IMR-90 (cell line): Measurements from ENCODE around the gene STUM. TPM values are rescaled to one million over a fixed set of nuclear protein-coding genes. Genes with fewer than 3 reads are reported as not detected.
A peak's percentile ranks its signal among the peaks of the same experiment; 100 is the strongest.

ENCODE experiments used
- ATAC-seq: fragments of 200-7000 bp; cut with Tn5 transposase; 2 replicates; pipeline ENCODE4 v1.9.1; 2020; ENCODE audit warnings: low read depth, mild to moderate bottlenecking, moderate library complexity
- BruUV-seq: library from RNA; stranded (reverse); fragments of 400-500 nt; replicated peaks from 2 replicates; lab custom pipeline; 2021; lab: Mats Ljungman, UMichigan
- CTCF ChIA-PET: fragments of 300-600 bp; formaldehyde crosslinking; extraction: SDS; loops from one replicate; lab custom pipeline; 2021; ENCODE audit warnings: antibody characterized with exemption; lab: Yijun Ruan, JAX
- POLR2A ChIA-PET: fragments of 300-600 bp; sonication (Branson Sonifier 250); formaldehyde crosslinking; loops from one replicate; lab custom pipeline; 2022; ENCODE audit warnings: antibody characterized with exemption; ENCODE audit not compliant: unreplicated experiment; lab: Charles Lee
- DNase-seq: peaks from one replicate; pipeline ENCODE4 v3.0.0; 2013
- H2AFZ ChIP-seq: replicated peaks from 2 replicates; pipeline ENCODE3; 2013; ENCODE audit warnings: low read length, mild to moderate bottlenecking; ENCODE audit not compliant: poor library complexity
- H2AK5ac ChIP-seq: 2 replicates; pipeline ENCODE4 v1.6.1; 2013; ENCODE audit warnings: low read depth, low read length, inconsistent platforms
- H2AK9ac ChIP-seq: replicated peaks from 2 replicates; pipeline ENCODE3; 2013; ENCODE audit warnings: mild to moderate bottlenecking, low read depth, low read length, moderate library complexity; ENCODE audit not compliant: poor library complexity
- H2BK120ac ChIP-seq: 2 replicates; pipeline ENCODE4 v1.6.1; 2013; ENCODE audit warnings: low read depth, low read length, inconsistent platforms
- H2BK15ac ChIP-seq: 3 replicates; pipeline ENCODE4 v1.6.1; 2013; ENCODE audit warnings: low read depth, low read length, inconsistent platforms
- H2BK20ac ChIP-seq: 2 replicates; pipeline ENCODE4 v1.6.1; 2013; ENCODE audit warnings: low read depth, mild to moderate bottlenecking, inconsistent platforms, low read length, moderate library complexity
- H2BK5ac ChIP-seq: 2 replicates; pipeline ENCODE4 v1.6.1; 2013; ENCODE audit warnings: mild to moderate bottlenecking, low read depth, low read length, inconsistent platforms; ENCODE audit not compliant: poor library complexity, severe bottlenecking
- H3K14ac ChIP-seq: replicated peaks from 2 replicates; pipeline ENCODE4 v1.6.1; 2013; ENCODE audit warnings: low read depth, low read length, inconsistent platforms
- H3K18ac ChIP-seq: 2 replicates; pipeline ENCODE4 v1.6.1; 2013; ENCODE audit warnings: low read depth, low read length, control low read depth
- H3K23ac ChIP-seq: 2 replicates; pipeline ENCODE4 v1.6.1; 2013; ENCODE audit warnings: low read depth, low read length, inconsistent platforms
- H3K27ac ChIP-seq: 2 replicates; pipeline ENCODE4 v1.5.1; 2013; ENCODE audit warnings: mild to moderate bottlenecking, control low read depth, low read length; ENCODE audit not compliant: insufficient read depth
- H3K27me3 ChIP-seq: 2 replicates; pipeline ENCODE4 v1.6.1; 2013; ENCODE audit warnings: low read length; ENCODE audit not compliant: control insufficient read depth, insufficient read depth
- H3K36me3 ChIP-seq: 2 replicates; pipeline ENCODE4 v1.6.1; 2013; ENCODE audit warnings: low read length, mixed read lengths; ENCODE audit not compliant: control insufficient read depth, insufficient read depth
- H3K4ac ChIP-seq: 2 replicates; pipeline ENCODE4 v1.6.1; 2013; ENCODE audit warnings: low read depth, low read length, inconsistent platforms
- H3K4me1 ChIP-seq: 2 replicates; pipeline ENCODE4 v1.6.1; 2013; ENCODE audit warnings: low read length, mixed read lengths; ENCODE audit not compliant: control insufficient read depth, insufficient read depth
- H3K4me2 ChIP-seq: 2 replicates; pipeline ENCODE4 v1.6.1; 2013; ENCODE audit warnings: low read depth, mild to moderate bottlenecking, control low read depth, low read length, moderate library complexity
- H3K4me3 ChIP-seq: 2 replicates; pipeline ENCODE4 v1.5.1; 2013; ENCODE audit warnings: low read depth, mild to moderate bottlenecking, control low read depth, low read length, moderate library complexity; ENCODE audit not compliant: insufficient read depth
- H3K56ac ChIP-seq: 2 replicates; pipeline ENCODE4 v1.6.1; 2013; ENCODE audit warnings: low read length, inconsistent platforms; ENCODE audit not compliant: insufficient read depth; ENCODE audit errors: extremely low read depth
- H3K79me1 ChIP-seq, 2 experiments: 2 replicates each; pipeline ENCODE4 v1.6.1; 2013; ENCODE audit warnings: low read length in 2 of 2, inconsistent platforms in 1 of 2, low read depth in 1 of 2
- H3K9ac ChIP-seq: 2 replicates; pipeline ENCODE4 v1.6.1; 2013; ENCODE audit warnings: low read depth, low read length, control low read depth
- H3K9me1 ChIP-seq: 2 replicates; pipeline ENCODE4 v1.6.1; 2013; ENCODE audit warnings: low read length, inconsistent platforms; ENCODE audit not compliant: insufficient read depth
- H3K9me3 ChIP-seq: 2 replicates; pipeline ENCODE4 v1.6.1; 2013; ENCODE audit warnings: low read length; ENCODE audit not compliant: control insufficient read depth, insufficient read depth
- H4K20me1 ChIP-seq: 2 replicates; pipeline ENCODE4 v1.6.1; 2013; ENCODE audit warnings: low read length, inconsistent platforms; ENCODE audit not compliant: insufficient read depth
- H4K5ac ChIP-seq: 2 replicates; pipeline ENCODE4 v1.6.1; 2013; ENCODE audit warnings: mild to moderate bottlenecking, low read depth, low read length, control low read depth
- H4K8ac ChIP-seq, 2 experiments: 2 replicates each; pipeline ENCODE4 v1.6.1; 2013; ENCODE audit warnings: low read depth in 2 of 2, low read length in 2 of 2, control low read depth in 1 of 2, inconsistent platforms in 1 of 2
- H4K91ac ChIP-seq: 2 replicates; pipeline ENCODE4 v1.6.1; 2013; ENCODE audit warnings: low read depth, low read length, inconsistent platforms; ENCODE audit not compliant: insufficient read depth
- WGBS, 2 experiments: methylation state at CpG; one replicate each; pipeline versions ENCODE4 v1.1.5 to v1.1.7; 2013; ENCODE audit warnings: missing lambda C conversion rate in 2 of 2; ENCODE audit not compliant: insufficient read length in 1 of 2; ENCODE audit errors: extremely low coverage in 2 of 2; 5-methylcytosine and 5-hydroxymethylcytosine counted together
- dilution Hi-C: fragments of 300-500 bp; cut with HindIII; formaldehyde crosslinking; loops from one replicate; pipeline ENCODE4 v1.14.3; 2018; ENCODE audit warnings: low sequenced_read_pairs; ENCODE audit not compliant: unreplicated experiment
- in situ Hi-C: fragments of 300-500 bp; cut with MboI; formaldehyde crosslinking; loops from 3 replicates; pipeline ENCODE4 v1.14.3; 2019; ENCODE audit warnings: low sequenced_read_pairs, inconsistent platforms, mixed read lengths
- intact Hi-C: fragments of 100-400 bp; cut with micrococcal nuclease; formaldehyde crosslinking; loops from 2 replicates; pipeline ENCODE4 v1.10.0; 2022
- polyA plus RNA-seq, 3 experiments: library from polyadenylated mRNA; depleted of rRNA; stranded (reverse); fragments of >200 nt; gene quantifications; 2 replicates each; pipeline ENCODE4 v1.2.3, GENCODE V29; 2012; ENCODE audit warnings: low replicate concordance in 1 of 3
- total RNA-seq: library from RNA; depleted of rRNA; stranded (reverse); fragments of >200 nt; gene quantifications from 2 replicates; pipeline ENCODE4 v1.2.3, GENCODE V29; 2012
- TF ChIP-seq, protein P1 (sequence below): fragments of 150-350 bp; IDR thresholded peaks from 2 replicates; pipeline ENCODE4 v1.6.1; 2017; ENCODE audit warnings: mild to moderate bottlenecking, antibody characterized with exemption, low read length, low read depth

Gene STUM
- total and polyA plus RNA-seq, 2 of the 4 experiments (the other 2 are of a cell fraction) = not detected

DNA sequence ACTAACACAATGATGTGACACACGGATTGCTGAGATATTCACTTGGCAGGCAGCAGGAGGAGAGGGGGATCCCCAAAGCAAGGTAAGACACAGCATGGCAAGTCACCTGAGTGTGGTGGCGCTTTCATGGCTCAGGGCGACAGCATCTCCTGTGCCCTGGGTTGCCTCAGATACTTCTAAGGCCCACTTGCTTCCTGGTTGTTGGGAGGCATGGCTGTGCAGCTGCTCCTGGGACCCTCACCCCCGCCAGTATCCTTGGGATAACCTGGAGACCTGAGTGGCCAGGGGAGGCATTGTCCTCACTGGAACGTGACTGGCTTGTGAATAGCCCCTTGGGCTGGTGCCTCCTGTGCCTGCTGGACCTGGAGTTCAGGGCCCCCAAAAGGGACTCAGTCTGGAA, 69.8 kb downstream of the STUM start:
- Histone ChIP-seq H4K8ac (no peak overlapping the region), H3K9me1 (no peaks in the 10 kb centered on the region), H2AK9ac (no peak overlapping the region), H3K27ac (no peak overlapping the region), H3K4me1 (peaks cover 2% of the 10 kb centered on the region; the same call in 1 of the 2 replicates), H3K18ac (no peak overlapping the region), H3K56ac (no peak overlapping the region), H4K5ac (no peak overlapping the region), H4K20me1 (no peaks in the 10 kb centered on the region), H3K79me1 (no peaks in the 10 kb centered on the region), H3K9ac (no peak overlapping the region), H3K27me3 (peaks cover 14% of the 10 kb centered on the region), H2AK5ac (no peak overlapping the region), H3K23ac (no peak overlapping the region), H2AFZ (peak overlapping the region; percentile 11), H3K4ac (no peak overlapping the region), H3K36me3 (no peaks in the 10 kb centered on the region), H2BK5ac (no peak overlapping the region), H3K9me3 (peaks cover 2% of the 10 kb centered on the region; the same call in 1 of the 2 replicates), H2BK15ac (no peak overlapping the region), H4K91ac (no peak overlapping the region), H2BK20ac (no peak overlapping the region), H3K14ac (no peak overlapping the region), H3K4me2 (no peak overlapping the region), H2BK120ac (no peak overlapping the region), H3K4me3 (no peak overlapping the region)
- TF ChIP-seq, protein P1, sequence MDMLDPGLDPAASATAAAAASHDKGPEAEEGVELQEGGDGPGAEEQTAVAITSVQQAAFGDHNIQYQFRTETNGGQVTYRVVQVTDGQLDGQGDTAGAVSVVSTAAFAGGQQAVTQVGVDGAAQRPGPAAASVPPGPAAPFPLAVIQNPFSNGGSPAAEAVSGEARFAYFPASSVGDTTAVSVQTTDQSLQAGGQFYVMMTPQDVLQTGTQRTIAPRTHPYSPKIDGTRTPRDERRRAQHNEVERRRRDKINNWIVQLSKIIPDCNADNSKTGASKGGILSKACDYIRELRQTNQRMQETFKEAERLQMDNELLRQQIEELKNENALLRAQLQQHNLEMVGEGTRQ = no peak
- ATAC-seq (no peak), DNase-seq (no peak)
- WGBS, 2 experiments = no CpG with 5 or more reads among the region's 5 CpGs
- ChIA-PET CTCF (interaction anchor here (0.5 to 1.5 kb wide), 2 partner anchors 10 to 282 kb away, joined by 3 to 4 read pairs; no protein-coding TSS in a partner anchor), POLR2A (no interaction called here)
- in situ Hi-C loops = no loop called here
- intact Hi-C loops = no loop called here
- no TSS peak for BruUV-seq
- dilution Hi-C loops = no loop called here
